HG02943 (cell line): ENCODE measurements around the gene SFTA2.
"Not testable (repeated sequence)": the region's sequence is repeated elsewhere in the genome, so short reads cannot be mapped to it uniquely, and the experiment has no call there.

ENCODE experiments used
- ATAC-seq: cut with Tn5 transposase; IDR thresholded peaks from one replicate; pipeline ENCODE4 v1.9.1; 2021; ENCODE audit warnings: mild to moderate bottlenecking, low read depth, moderate library complexity; ENCODE audit not compliant: unreplicated experiment

Gene SFTA2

DNA sequence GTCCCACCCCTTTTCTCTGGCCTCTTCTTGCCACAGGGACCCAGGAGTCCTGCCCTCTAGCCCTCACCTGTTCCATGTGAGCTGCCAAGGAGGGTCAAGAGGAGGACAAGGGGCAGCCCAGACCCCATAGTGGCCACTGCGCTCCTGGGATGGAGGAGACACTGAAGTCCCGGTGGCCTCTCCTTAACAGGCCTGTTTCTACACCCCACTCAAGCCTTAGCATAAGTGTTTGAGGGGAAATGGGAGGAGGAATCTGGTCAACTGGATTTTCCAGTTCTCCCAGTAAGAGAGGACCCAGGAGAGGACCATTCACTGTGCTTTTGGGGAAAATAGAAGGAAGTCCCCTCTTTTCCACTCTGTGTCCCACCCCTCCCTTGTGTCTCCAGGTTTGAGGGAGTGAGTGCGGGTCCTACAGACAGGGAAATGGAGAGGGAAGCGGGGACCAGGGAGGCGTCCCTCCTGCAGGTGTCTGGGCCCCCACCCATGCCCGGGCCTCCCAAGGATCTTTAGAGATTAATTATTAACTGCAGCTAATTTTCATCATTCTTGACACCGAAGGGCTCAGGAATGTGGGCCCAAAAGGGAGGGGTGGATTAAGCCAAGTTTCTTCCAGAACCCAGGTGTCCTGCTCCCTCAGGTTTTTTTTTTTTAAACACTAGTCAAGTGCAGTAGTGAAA, at the start of gene SFTA2:
TSS of gene SFTA2 (minus strand) at position 202 of the 677 bp plus-strand sequence. CDS start at position 128, 74 bp downstream.
- no peak for ATAC-seq

DNA sequence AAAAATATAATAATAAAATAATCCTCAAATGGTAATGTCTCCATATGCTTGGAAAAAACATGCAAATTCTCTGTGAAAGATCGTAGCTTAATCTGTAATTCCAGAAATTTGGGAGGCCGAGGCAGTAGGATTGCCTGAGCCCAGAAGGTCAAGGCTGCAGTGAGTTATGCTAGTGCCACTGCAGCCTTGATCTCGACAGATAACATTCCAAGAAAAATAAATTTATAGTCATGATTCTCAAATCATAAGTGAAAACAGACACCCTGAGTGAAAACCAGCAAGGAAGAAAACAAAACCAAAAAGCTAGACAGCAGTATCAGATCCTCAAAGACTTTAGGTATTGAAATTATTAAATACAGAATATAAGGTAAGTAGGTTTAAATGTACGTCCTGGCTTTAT, 47.7 kb upstream of the SFTA2 start:
- ATAC-seq = no peak

DNA sequence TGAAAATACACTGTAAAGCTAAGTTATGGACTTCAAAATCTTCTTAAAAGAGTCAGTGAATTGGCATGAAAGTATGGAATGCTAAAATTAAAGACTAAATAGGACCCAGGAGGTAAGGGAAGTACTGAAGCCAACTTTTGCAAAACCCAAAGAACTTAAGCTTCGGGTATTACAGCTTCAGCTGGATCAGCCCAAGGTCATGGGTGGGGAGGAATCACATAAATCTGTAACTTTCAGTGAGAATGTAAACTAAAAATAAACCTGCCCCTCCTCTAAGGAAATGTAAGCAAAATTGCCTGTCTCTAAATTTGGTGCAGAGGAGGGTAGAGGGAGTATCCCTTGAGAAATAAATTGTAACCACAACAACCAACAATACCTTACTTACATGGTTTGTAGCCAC, 47.2 kb upstream of the SFTA2 start:
- ATAC-seq = no peak

DNA sequence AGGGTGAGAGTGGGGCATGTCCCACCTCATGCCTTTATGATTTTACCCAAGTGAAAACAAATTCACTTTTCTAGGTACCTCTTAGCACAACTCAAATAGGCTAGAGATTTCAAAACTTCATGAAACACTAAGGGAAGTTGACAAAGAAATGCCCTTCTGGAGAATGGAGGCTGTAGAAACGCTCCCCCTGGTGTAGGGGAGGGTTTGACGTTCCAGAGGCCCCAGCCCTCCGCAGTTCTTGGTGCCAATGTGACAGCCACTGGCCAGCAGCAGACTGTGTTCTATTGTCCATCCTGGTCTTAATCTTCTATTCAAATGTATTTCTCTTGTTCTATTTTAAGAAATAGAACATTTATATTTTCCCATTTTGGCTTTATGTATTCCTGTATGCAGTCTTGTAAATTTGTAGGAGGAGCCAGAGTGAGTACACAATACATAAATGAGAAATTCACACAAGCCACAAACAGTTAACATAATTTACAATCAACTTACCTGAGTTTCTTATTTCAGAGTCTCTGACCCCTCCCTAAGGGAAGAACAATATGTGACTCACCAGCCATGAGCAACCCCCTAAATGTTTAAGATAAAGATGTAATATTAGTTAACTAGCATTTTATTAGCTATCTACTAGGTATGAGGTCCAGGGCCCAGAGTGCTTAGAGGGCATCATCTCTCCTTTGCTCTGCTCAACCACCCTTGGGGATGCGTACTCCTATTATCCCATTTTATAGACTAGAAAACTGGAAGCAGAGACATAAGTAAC, 42.7 kb upstream of the SFTA2 start:
- ATAC-seq = no peak

DNA sequence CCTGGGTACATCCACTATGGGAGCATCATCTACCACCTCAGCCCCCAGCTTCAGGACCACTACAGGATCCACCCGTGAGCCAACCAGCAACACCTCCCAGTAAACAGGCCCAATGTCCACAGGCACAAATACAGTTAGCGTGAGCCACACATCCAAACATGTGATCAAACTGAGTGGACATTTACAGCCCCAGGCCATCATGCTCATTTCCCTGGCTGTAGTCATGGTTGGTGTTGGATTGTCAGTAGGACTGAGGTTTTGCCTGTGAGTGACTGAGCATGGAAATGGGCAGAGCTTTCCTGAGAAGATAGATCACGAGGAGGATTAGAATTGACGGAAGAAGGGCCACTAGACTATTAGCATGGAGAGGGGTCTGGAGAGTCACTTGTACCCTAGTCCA, 40.8 kb upstream of the SFTA2 start:
- no peak for ATAC-seq

DNA sequence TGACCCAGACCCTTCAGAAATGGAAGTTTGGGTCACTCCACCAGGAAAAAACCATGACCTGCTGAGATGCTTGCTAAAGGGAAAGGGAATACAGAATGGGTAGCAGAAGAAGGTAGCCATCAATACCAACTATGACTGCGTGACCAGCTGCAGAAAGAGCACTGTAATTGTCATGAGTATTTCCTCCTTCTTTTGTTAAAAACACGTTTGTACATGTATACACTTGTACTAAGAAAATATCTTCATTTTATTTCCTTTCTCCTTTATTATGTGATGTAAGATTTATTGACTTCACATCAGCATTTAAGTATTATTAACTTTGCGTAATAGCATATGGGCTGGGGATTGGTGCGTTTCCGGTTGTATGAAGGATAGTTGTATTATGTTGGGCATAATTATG, 39.0 kb upstream of the SFTA2 start:
- ATAC-seq = no peak

DNA sequence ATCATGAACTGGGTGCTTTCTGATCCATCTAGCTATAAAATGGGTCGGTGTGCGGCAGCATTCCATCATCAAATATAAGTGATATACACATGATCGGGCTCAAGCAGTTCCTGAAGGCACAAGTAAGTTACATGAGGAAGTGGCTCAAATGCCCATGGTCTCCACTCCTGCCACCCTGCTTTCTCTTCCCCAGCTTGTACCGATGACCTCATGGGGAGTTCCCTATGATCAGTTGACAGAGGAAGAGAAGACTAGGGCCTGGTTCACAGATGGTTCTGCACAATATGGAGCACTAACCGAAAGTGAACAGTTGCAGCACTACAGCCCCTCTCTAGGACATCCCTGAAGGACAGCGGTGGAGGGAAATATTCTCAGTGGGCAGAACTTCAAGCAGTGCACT, 37.2 kb upstream of the SFTA2 start:
- not testable (repeated sequence) for ATAC-seq

DNA sequence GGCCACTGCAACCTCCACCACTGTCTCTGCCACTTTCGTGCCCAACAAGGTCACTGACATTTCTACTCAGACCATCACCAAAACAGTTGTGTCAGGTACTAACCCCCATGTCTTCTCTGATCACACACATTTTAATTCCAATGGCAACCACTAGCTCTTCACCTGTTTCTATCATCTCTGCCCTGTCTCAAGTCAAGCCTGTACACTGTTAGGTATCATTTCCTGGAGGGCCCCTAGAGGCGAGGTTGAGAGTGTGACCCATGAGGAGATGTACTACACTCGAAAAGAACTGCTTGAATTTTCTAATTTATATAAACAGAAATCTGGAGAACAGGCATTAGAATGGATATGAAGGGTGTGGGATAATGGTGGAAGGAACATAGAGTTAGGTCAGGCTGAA, 34.2 kb upstream of the SFTA2 start:
- ATAC-seq = no peak

DNA sequence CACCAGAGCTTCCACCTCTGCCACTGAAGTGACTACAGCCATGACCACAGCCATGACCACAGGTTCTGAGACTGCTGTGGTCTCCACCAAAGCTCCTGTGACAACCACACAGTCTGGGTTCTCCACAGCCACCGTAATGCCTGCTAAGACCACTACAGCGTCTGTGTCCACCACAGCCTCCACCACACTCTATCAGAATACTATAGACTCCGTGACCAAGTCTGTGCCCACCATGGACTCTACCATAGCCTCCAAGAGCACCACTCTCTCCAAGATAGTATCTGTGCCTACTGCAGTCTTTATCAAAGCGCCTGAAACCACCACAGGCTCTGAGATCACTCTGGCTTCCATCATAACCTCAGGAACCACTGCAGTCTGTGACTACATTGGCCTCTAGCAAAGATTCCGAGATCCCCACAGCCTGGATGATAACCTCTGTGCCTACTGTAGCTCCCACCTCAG, 33.2 kb upstream of the SFTA2 start:
- no peak for ATAC-seq

DNA sequence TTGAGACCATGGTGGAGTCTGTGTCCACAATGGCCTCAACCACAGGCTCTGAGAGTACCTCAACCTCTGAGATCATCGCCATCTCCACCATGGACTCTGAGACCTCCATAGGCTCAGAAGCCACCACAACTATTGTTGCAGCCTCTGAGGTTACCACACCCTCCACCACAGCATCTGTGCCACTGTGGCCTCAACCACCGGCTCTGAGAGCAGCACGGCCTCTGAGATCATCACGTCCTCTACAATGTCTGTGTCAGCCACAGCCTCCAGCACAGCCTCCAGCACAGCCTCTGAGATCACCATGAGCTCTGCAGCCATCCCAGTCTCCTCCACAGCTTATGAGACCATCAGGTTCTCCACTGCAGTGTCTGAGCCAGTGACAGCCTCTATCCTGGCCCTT, 32.1 kb upstream of the SFTA2 start:
- ATAC-seq = no peak

DNA sequence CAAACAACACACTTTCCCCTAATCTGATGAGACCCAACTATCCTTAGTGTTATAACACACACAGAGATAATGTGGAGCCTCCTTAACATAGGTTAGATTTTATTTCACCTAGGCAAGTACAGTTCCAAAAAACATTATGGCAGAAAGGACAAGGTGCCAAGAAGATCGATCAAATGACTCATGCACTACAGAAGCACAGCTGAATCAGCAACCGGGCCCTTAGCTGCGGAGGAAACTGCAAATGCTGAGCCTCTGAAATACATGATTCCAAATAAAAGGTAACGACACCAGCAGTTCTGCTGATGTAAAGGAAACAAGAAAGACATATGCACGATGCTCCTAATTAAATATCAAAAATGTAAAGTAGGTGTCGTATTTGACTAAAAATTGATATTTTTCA, 31.7 kb upstream of the SFTA2 start:
- no peak for ATAC-seq

DNA sequence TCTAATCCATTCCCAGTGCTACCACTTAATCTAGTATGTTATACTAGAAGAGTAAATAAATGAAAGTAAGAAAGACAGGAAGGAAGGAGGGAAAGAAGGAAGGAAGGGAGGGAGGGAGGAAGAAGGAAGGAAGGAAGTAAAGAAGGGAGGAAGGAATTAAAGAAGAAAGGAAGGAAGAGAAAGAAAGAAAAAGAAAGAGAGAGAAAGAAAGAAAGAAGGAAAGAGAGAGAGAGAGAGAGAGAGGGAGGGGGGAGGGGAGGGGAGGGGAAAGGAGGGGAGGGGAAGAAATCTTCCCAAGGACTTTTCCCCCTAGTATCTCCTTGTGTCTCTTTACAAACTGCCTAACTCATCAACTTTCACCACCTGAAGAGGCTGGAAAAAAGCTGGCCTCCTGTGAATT, 30.7 kb upstream of the SFTA2 start:
- ATAC-seq = no peak

DNA sequence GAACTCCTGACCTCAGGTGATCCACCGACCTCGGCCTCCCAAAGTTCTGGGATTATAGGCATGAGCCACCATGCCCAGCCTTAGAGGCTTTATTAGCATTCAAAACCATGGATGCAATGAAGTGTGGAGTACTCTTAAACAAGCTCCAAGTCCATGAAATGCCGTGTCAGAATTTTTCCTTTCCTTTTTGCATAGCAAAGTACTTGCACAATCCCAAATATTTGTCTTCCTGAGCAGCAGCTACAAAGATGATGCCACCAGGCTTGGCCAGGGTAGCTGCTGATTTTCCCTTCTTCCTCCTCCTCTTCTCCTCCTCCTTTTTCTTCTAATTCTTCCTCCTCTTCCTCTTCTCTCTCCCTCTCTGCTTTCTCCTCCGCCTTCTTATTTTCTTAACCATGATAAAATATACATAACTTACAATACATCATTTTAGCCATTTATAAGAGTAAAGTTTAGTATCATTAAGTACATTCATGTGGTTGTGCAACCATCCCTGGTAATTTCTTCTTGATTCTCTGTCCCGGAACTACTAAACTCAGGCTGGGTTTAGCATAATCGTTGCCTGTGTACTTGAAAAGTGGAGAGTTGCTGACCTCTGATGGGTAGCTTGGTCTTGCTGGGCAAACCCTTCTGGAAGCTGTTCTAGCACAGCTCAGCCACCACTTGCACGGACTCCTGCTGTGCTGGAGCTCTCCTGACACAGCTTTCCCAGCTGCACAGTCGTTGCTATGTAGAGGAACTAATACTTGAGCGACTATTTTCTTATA, 29.1 kb upstream of the SFTA2 start:
- no peak for ATAC-seq

DNA sequence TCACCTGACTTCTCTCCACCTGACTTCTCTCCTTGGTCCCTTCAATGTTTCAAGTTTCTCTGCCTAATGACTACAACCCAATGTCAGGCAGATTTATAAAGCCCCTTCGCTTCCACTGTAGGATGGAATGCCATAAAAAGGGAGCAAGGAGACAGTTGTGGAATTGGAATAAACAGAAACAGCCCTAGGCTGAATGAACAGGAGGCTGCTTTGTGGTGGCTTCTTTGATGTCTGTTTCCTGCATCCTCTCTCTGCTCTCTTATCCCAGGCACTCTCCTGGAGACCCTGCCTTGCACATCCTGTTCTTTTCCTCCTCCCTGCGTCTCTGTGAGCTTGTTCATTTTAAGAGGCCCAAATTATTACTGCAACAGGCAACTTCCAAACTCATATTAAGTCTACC, 25.7 kb upstream of the SFTA2 start:
- ATAC-seq = no peak

DNA sequence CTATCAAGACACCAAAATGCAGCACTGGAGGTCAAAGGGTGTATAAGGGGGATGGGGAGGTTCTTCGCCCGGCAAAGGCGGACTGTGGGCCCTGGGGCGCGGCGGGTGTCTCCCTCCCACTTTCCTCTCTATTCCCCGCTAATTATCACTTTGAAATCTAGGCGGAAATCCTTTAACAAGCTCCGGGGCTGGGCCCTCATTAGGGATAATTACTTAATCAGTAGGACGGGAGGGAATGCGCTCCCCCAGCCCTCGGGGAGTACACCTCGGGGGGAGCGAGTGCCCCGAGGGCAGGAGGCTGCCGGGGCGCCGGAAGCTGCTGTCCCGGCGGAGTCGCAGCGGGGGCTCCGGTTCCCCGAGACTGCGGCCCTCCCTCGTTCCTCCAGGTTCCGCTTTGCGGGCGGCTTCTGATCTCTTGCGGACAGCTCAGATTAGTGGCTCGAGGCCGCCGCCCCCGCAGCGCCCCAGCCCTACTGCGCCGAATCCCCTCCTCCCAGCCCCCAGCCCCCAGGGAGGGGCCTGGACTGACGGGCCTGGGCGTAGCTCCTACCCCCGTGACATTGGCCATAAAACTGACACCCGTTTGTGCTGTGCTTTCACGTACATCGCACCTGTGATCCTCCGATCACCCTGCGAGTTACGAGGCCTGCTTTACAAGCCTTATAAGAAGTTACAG, 23.5 kb upstream of the SFTA2 start:
- ATAC-seq = no peak

DNA sequence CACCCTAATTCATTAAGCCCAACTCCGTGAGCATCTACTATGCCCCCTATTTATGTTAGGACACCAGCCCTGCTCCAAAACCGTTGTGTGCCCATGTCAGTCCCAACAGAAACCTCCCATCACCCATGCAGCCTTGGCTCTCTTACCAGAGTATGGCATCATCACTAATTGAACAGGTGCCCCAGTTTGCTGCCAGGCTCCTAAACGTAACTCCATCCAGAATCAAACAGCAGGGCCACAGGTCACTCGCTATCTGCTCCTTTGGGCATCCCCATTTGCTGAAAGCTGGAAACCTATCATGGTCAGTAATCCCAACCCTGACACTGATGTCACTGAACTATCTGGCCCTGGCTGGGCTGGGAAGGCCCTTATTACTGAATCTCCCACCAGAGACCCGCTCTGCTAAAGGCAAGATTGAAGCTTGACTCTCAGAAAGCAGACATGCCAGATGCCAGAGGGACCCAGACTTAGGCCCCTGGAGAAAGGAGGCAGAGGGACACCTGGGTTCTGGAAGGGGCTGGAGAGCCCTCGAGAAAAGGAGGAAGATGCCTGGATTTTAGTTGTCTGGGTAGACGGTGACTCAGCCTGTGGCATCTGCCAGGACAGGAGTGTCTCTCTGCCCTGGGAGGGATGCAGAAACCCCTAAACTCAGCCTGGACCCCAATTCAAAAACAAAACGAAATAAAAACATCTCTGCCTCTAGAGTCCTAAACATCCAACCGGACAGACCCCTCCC, 22.8 kb upstream of the SFTA2 start:
- no peak for ATAC-seq

DNA sequence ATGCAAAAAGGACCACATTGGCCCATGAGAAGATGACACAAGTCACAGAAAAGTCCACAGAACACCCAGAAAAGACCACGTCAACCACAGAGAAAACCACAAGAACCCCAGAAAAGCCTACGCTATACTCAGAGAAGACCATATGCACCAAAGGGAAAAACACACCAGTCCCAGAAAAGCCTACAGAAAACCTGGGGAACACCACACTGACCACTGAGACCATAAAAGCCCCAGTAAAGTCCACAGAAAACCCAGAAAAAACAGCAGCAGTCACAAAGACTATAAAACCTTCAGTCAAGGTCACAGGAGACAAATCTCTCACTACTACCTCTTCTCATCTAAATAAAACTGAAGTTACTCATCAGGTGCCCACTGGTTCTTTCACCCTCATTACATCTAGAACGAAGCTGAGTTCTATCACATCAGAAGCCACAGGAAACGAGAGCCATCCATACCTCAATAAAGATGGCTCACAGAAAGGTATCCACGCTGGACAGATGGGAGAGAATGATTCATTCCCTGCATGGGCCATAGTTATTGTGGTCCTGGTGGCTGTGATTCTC, 20.0 kb upstream of the SFTA2 start:
- no peak for ATAC-seq

DNA sequence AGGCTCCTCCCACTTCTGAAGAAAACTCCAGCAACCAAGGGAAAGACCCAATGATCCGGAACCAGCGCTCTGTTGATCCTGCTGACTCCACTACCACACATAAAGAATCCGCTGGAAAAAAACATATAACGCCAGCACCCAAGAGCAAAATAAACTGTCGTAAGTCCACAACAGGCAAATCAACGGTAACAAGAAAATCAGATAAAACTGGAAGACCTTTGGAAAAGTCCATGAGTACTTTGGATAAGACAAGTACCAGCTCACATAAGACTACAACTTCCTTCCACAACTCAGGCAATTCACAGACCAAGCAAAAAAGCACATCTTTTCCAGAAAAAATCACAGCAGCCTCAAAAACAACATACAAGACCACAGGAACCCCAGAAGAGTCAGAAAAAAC, 16.8 kb upstream of the SFTA2 start:
- no peak for ATAC-seq

DNA sequence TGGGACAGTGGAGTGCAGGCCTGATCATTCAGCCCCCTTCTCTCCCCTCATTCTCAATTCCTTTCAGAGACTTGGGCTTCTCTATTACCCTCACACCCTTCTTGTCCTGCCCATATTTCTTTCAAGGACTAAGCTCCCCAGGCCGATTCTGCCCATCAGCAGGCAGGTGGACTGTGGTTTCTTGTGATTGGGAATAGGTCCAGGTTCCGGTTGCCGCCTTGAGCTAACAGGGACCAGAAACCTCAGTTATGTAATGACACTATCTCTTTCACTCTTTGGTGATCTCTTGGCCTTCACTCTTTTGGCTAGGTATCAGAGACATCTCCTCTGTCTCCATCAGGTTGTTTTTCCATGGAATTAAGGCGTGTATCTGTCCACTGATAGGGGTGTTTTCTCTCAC, 15.3 kb upstream of the SFTA2 start:
- no peak for ATAC-seq

DNA sequence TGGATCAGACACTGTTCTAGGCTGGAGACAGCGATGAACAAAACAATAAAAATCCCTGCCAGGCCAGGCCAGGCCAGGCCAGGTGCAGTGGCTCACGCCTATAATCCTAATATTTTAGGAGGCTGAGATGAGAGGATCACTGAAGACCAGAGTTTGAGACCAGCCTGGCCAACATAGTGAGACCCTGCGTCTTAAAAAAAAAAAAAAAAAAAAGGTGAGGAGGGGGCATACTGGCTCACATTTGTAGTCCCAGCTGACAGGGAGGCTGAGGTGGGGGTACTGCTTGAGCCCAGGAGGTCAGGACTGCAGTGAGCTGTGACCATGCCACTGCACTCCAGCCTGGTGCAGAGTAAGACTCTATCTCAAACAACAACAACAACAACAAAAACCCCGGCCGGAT, 13.3 kb upstream of the SFTA2 start:
- no peak for ATAC-seq
